GM12873 (cell line): ENCODE data around the gene TPSG1.

Experiments
- CTCF ChIP-seq: IDR thresholded peaks from 2 replicates; pipeline ENCODE4 v1.5.1; 2012; ENCODE audit warnings: low read depth, mild to moderate bottlenecking, moderate library complexity, low read length, control low read depth; ENCODE audit not compliant: insufficient read depth; ENCODE audit errors: missing control alignments

The TPSG1 gene

GRCh38 chr16:1188432-1189189, 36.5 kb downstream of the TPSG1 start:
- no peak for TF ChIP-seq CTCF

- TF ChIP-seq CTCF: no peak
Measured at GRCh38 chr16:1184980-1185379, 40.1 kb downstream of the TPSG1 start.

- no peak for TF ChIP-seq CTCF
Measured at GRCh38 chr16:1184156-1184868, 40.8 kb downstream of the TPSG1 start.

- TF ChIP-seq CTCF: no peak
Measured at GRCh38 chr16:1182950-1183907, 41.8 kb downstream of the TPSG1 start.

- TF ChIP-seq CTCF: no peak
Measured at GRCh38 chr16:1182316-1182671, 42.8 kb downstream of the TPSG1 start.

GRCh38 chr16:1181404-1182315, 43.4 kb downstream of the TPSG1 start:
- TF ChIP-seq CTCF: no peak
